GM13977 (cell line): ENCODE results near the gene EFHC1.

ENCODE experiments used
- DNase-seq: peaks from one replicate; pipeline ENCODE4 v3.0.0; 2012; ENCODE audit warnings: low spot score
- CTCF ChIP-seq: IDR thresholded peaks from 2 replicates; pipeline ENCODE4 v1.5.1; 2012; ENCODE audit warnings: mild to moderate bottlenecking, control low read depth; ENCODE audit not compliant: insufficient read depth; ENCODE audit errors: extremely low read depth, missing control alignments
- in situ Hi-C: fragments of 300-500 bp; cut with MboI; formaldehyde crosslinking; loops from one replicate; pipeline ENCODE4 v1.12.0; 2022; ENCODE audit warnings: low sequenced_read_pairs, low pct_unique_long_range_greater_than_20kb, mixed read lengths, inconsistent platforms; ENCODE audit not compliant: unreplicated experiment

Gene EFHC1

GRCh38 chr6:52566201-52566600, 146.1 kb downstream of the EFHC1 start:
- no peak for TF ChIP-seq CTCF
- DNase-seq: no peak
- in situ Hi-C loops: no loop called here

GRCh38 chr6:52566853-52567279, 146.7 kb downstream of the EFHC1 start:
- TF ChIP-seq CTCF: no peak
- DNase-seq: no peak
- in situ Hi-C loops: no loop called here

GRCh38 chr6:52568320-52568719, 148.2 kb downstream of the EFHC1 start:
- no peak for TF ChIP-seq CTCF
- in situ Hi-C loops: no loop called here
- no peak for DNase-seq

GRCh38 chr6:52570291-52570700, 150.2 kb downstream of the EFHC1 start:
- DNase-seq: no peak
- TF ChIP-seq CTCF: no peak
- in situ Hi-C loops: no loop called here

GRCh38 chr6:52571099-52571755, 151.1 kb downstream of the EFHC1 start:
- no peak for TF ChIP-seq CTCF
- DNase-seq: no peak
- in situ Hi-C loops: no loop called here

GRCh38 chr6:52572536-52572935, 152.4 kb downstream of the EFHC1 start:
- TF ChIP-seq CTCF: no peak
- in situ Hi-C loops: no loop called here
- DNase-seq: no peak
